ENCODE data around the gene EVA1B.

The EVA1B gene, protein sequence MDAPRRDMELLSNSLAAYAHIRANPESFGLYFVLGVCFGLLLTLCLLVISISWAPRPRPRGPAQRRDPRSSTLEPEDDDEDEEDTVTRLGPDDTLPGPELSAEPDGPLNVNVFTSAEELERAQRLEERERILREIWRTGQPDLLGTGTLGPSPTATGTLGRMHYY
- total RNA-seq = 3.0 to 17.2 (median 7.9) reads per million in 18 experiments

- peak; percentile 33 to 37 for DNase-seq
These were observed at the start of gene EVA1B for GRCh38 chr1:36323636-36324352. TSS of gene EVA1B (minus strand) at chr1:36323645. CDS start at chr1:36323037, 608 bp downstream.

GRCh38 chr1:36372617-36373016 lies 49.2 kb upstream of the EVA1B start:
- no peak for DNase-seq

DNA sequence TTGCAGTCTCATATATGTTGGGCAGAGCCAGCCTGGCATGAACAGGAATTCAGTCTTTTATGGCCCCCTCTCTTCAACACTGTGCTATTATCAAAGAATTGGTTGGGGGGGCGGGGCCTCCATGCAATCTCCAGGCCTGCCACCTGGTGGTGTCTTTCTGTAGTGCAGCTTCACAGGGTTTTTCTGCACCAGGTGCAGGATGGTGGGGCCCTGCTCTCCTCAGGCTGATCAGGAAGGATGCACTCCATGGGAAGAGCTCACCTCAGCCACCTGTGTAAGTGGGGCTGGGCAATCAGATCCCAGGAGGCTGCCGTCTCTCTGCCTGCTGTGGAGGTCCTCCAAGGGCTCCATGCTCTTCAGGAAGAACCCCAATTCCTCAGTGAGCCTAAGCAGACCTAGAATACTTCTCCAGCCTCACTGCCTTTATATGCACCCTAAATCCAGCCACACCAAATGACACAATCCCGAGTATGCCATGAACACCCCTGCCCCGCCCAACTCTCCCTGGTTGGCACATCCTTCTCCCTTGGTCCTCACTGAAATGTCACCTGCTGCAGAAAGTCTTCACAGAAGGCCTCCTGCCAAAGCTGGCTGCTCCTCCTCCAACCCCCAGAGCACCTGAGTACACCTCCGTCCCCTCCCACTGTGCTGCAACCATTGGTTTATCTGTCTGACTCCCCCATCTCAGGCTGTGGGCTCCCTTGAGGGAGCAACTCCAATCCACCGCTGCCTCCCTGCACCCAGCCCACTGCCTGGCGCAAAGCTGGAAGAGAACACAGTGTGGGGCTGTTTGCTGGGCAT lies 45.8 kb upstream of the EVA1B start:
- peak; percentile 69 to 72 for DNase-seq

DNA sequence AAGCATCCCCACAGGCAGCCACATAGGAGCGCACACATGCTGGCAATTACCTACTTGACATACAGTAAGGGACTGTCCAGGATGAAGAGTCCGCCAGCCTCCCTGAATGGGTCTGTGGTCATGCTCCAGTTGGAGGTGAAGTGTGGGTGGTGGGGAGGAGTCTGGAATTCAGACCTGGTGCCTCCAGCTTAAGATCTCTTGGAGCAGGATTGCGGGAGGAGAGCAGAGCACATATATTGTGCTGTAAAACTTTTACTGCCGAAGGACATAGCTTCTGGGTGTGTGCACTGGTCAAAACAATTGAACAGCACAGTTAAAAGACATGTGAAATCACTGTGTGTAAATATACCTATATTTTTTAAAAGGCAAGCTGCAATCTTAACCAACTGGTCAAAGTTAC lies 44.4 kb upstream of the EVA1B start:
- no peak for DNase-seq

- no peak for DNase-seq
These were observed 43.6 kb upstream of the EVA1B start for GRCh38 chr1:36367066-36367465.

GRCh38 chr1:36366091-36366661 lies 42.7 kb upstream of the EVA1B start:
- DNase-seq = peak; percentile 77 to 82

- peak; percentile 85 to 88 for DNase-seq
These were observed 41.9 kb upstream of the EVA1B start for GRCh38 chr1:36365381-36365780.

- peak; percentile 19 to 63 for DNase-seq
These were observed 36.6 kb upstream of the EVA1B start for GRCh38 chr1:36359911-36360550.

DNA sequence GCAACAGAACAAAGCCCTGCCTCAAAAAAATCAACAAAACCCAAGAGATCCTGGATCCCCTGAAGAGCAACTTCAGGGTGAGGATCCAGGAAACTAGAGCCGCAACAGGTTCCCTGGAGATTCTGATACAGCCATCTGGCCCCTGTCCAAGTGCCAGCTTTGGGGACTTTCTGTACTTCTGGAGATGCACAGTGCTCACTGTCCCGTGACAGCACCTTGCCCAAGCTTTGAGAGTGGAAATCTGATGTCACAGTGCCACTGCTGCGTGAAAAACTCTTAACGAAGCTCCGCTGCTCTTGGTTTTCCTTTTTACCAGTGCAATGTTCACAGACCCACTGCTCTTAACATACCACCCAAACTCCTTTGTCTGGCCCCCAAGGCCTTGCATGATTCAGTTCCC lies 35.9 kb upstream of the EVA1B start:
- DNase-seq = no peak

DNA sequence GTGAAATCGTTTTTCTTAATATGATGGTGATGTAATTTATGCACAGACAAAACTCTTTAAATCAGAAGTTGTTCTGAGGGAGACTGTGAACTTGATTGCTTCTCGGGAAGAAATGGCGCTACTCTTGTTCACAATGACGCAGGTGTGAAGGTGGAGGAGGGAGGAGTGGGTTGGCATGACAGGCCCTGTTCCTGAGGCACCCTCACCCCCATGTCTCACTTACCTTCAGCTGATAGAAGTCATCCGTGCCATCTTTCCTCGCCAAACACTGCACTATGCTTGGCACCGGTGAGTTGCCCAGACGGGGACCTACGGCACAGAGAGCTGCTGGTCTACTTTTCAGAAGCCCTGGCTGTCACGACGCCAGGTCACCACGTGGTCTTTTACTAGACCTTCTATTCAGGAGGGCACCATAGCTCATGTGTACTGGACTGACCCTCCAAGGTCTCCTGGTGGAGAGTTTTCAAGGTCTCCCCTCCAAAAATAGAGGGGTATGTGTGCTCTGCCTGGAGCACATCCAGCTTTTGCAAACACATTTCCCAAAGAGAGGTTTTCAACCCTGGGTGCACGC lies 35.2 kb upstream of the EVA1B start:
- DNase-seq = no peak

GRCh38 chr1:36355811-36356210 lies 32.4 kb upstream of the EVA1B start:
- DNase-seq = no peak

GRCh38 chr1:36354486-36354885 lies 31.0 kb upstream of the EVA1B start:
- no peak for DNase-seq

- DNase-seq = no peak
These were observed 29.7 kb upstream of the EVA1B start for GRCh38 chr1:36352910-36353878.

DNA sequence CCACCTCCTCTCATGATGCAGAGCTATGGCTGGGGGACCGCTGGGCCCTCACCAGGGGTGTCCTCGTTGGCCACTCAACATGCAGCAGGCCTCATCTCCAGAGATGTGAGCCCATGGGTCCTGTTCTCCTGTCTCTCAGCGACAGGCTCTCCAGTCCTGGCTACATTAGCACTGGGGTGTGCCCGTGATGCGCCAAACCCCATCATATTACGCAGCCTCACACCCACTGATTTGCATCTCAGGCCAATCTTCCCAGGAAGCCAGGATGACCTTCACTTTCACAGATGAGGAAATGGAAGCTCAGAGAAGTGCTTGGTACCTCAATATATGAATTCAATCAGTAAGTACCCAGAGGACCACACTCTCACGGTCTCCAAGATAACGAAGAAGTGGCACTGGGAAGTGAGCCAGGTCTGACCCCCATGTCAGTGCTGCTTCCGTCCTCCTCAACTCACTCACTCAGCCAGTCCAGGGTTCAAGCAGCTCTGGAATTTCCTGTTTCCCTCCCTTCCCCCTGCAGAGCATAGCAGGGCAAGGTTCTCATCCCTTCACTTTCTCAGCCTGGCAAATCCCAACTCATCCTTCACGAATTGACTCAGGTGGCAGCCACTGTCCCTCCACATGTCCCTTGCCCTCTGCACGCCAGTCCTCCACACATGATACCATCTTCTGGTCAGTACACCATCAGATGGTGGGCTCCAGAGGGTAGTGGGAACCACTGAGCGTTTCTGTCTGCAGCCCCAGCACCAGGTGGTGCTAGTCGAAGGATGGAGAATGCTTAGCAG lies 28.9 kb upstream of the EVA1B start:
- DNase-seq = no peak

DNA sequence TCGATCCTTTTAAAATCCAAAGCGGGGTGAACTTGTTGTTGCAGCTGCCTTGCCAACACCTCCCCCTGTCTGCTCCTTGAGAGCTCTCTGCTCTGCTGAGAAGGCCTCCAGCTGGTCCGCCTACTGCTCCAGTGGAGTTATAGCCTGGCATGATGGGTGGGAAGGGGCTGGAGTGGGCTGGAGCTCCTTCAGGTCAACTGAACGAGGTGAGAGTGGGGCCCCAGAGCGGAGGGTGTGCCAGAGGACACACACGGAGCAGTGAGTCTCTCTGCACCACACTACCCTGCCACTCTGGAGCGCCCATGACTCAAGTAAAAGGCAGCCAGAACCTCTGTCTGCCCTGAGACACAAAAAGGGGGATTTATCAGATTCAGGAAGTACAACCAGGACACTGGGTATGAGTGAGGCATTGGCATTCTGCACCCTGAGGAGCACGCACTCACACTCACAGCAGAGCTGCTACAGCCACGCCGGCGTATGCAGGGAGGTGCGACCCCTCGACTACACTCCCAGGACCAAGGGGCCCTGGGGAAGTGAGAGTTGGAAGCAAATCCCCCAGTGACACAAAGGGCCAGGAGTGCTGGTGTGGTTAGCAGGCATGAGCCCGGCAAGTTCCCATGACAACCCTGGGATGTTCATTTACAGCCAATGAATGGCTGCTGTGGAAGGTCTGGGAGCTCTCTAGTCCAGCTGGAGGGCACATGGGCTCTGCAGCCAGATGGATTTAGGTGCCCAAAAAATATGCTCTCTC lies 28.0 kb upstream of the EVA1B start:
- DNase-seq = peak; percentile 16 to 32

DNA sequence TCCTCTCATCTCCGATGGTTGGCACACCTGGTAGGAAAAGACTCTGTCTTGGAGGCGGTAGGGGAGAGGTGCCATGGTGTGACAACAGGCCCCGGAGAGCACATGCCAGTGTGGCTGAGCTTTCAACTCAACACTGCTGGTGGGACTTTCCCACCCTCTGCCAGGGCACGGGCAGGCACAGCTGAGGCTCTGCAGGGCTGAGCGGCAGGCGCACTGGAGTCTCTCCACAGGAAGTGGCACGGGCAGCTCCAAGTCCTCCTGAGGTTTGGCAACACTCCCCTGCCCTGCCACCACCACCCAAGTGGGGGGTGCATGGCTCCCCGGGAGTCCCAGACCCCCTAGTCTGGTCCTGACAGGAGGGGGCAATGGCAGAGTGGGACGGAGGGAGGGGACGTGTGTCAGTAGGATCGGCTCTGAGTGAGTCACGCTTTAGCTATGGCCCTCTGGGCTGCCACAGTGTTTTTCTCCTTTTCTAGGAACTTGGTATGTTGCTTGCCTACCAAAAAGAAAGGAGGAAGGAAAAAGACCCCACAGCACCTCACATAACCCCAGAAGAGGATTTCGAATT lies 27.3 kb upstream of the EVA1B start:
- peak; percentile 13 to 30 for DNase-seq

GRCh38 chr1:36349839-36350238 lies 26.4 kb upstream of the EVA1B start:
- DNase-seq = no peak

GRCh38 chr1:36349241-36349671 lies 25.8 kb upstream of the EVA1B start:
- peak; percentile 30 to 41 for DNase-seq

DNA sequence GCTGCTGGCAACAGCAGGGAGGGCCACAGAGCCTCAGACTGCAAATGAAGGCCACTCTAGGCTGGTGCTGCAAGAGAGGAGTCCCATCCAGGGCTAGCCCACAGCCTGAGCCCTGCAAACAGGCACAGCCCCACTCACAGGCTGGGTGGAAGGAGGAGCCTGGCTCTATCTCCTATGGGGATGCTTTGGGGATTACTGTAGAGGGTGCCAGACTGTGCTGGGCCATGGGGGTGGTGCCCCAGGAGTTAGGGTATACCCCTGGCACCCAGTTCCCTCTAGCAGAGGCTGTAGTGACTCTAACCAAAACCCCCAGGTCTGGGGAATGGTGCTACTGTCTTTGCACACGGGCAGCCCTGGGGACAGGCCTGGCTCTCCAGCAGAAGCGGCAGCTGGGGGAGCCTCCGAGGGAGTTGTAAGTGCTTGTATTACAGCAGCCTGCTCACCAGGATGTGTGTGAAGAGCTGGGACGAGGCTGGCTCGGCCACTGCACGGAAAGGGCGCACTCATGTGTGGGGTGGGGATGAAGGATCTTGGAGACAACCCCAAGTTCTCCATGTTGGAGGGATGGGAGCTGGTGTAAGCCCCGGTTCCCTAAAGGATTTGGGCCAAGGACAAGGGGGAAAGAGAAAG lies 23.4 kb upstream of the EVA1B start:
- DNase-seq = no peak
